GM21423 (cell line): ENCODE results near the gene LRRC4.

Experiments used
- ATAC-seq: cut with Tn5 transposase; IDR thresholded peaks from one replicate; pipeline ENCODE4 v1.9.1; 2021; ENCODE audit warnings: mild to moderate bottlenecking, moderate library complexity; ENCODE audit not compliant: unreplicated experiment

The LRRC4 gene

GRCh38 chr7:128008141-128008540, 23.1 kb downstream of the LRRC4 start:
- no peak for ATAC-seq

GRCh38 chr7:128007303-128007680, 23.9 kb downstream of the LRRC4 start:
- no peak for ATAC-seq

DNA sequence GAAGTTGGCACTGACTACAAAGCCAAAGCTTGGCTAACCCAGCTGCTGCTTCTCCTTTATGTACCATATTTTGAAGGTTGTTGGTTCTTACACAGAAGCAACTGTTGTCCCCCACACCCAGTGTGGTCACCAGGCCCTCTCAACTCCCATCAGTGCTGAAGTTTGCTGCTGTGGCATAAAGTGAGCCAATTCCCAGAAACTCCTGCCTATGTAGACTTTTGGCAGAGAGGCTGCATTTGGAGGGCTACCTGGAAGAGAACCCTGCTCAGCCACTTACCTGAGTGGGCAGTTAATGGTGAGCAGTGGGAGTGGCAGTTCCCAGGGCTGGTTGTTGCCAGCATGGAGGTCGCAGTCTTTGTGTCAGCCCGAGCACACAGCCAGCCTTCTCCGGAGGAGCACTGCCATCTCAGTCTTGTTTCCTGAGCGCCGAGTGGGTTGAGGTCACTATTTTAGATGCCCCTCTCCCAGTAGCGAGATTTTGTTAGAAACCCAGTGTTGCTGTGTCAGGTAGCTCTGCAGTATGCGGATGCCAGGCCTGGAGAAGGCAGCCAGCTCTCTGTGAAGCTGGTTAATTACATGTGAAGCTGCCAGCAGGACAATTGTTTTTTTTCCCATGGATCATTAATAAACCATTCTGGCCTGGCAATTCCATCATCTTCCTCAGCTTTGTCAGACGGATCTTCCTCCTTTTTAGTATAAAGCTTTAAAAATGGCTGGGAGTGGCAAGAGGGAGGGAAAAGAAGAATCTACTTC, 24.5 kb downstream of the LRRC4 start:
- no peak for ATAC-seq

DNA sequence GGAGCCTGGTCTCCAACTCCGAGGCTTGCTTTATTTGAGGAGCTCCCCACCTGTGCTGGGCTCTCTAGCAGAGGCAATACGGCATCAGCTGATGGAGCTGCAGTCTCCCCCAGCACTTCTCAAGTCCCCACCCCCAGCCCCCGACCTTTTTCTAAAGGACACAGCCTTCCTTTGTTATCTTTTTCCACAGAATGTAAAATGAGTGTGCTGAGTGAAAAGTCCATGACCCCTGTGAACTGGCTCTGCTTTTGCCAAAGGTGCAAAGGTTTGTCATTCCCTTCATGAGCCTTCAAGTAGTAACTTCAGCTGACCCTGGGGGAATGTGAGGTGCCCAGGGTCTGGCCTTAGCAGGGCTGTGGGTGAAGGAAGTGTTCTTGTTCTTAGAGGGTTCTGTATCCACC, 25.5 kb downstream of the LRRC4 start:
- ATAC-seq: no peak

DNA sequence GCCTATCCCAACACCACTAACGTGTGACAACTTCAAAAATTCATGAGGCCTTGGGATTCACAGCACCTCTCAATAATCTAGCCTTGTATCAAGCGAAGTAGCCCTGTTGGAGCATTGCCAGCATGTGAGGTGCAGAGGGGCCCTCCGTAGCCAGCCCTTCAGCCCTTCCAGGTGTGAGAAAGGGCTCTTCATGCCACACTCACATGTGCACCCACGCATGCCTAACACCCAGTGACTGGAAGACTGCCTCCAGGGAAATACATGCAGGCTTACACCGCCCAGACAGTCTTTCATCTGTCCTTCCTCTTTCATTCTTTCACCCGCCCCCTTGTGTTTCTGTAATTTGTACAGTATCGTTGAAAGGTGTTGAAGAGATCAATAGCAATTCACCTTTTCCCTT, 26.1 kb downstream of the LRRC4 start:
- no peak for ATAC-seq

DNA sequence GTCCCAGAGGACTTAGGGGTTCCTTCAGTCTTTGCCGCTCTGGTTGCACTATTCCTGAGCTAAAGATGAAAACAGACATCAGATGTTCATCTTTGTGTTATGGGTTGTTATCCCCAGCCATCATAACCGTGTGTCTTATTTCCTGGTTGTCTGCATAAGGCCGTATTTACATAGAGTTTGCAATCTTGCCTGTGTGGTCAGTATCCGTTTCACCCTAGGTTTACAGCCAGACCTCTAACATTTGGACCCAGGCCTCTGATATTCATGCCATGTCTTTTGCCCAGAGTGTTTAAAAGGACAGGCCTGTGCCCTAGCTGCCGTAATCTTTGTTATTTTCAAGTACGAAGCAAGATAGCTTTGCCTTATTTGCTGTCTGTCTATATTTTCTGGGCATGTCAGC, 26.6 kb downstream of the LRRC4 start:
- no peak for ATAC-seq

- ATAC-seq: no peak
These were observed 27.4 kb downstream of the LRRC4 start for GRCh38 chr7:128003787-128004186.

- peak; percentile 65 for ATAC-seq
These were observed 28.1 kb downstream of the LRRC4 start for GRCh38 chr7:128003167-128003566.

DNA sequence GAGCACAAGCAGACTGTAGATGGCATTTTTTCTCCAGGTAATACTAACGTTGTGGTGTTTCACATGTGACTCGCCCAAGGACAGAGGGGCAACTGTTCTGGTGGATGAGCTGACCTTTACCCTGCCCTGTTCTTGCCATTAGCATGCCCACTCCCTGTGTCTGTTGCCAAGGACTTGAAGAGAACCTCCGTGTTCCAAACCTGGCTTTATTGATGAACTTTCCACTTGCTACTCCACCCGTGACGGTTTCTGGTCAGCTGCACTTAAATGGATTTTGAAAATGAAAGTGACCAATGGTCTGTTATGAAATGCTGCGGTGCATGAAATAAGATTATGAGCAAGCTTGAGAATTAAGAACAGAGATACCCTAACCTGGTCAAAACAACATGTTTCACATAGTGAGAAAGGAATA, 30.4 kb downstream of the LRRC4 start:
- peak; percentile 58 for ATAC-seq

GRCh38 chr7:128000048-128000447, 31.2 kb downstream of the LRRC4 start:
- no peak for ATAC-seq

DNA sequence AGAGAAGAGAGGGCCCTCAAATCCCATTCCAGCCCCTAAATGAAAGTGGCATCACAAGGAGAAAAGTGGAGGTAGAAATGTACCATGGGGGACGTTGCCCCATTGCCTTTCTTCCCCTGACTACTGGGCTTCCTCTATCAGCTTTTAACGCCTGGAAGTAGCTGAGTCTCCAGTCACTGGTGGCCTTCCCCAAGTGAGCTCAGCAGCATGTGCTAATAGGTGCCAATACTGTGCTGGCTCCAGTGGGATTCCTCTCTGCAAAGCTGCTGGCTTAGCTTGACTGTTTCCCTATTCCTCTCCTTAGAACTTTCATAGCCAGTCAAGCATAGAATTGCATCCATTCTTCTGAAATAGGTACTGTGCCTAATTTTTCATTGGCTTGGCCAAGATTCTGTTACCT, 32.6 kb downstream of the LRRC4 start:
- no peak for ATAC-seq

DNA sequence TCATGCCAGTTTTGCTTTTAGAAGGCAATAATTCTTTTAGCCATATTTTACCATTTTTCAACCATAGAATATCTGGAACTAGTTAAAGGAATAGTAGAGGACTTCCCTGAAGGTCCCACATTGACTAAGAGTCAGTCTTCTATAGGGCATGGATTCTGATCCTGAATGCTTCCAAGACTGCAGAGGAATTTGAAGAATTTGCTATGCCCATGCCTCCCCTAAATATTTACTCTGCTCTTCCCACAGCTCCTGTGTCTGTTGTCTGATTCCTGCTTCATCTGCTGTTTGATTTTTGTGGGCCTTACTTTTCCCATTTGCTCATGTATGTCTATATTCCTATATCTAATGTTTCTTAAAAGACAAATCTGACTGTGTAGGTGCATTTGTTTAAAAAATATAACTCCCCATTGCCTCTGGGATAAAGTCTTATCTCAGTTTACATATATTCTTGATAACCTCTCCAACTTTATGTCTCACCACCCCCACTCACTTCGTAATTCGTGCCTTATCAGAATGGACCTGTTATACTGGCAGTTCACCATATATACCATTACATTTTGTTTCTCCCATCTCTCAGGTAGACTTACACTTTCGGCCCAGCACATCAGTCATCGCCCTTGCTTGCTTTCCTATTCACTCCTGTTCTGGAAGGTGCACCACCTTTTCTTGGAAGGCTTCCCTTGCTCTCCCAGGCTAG, 33.9 kb downstream of the LRRC4 start:
- ATAC-seq: no peak

- no peak for ATAC-seq
These were observed 34.8 kb downstream of the LRRC4 start for GRCh38 chr7:127996253-127997071.

DNA sequence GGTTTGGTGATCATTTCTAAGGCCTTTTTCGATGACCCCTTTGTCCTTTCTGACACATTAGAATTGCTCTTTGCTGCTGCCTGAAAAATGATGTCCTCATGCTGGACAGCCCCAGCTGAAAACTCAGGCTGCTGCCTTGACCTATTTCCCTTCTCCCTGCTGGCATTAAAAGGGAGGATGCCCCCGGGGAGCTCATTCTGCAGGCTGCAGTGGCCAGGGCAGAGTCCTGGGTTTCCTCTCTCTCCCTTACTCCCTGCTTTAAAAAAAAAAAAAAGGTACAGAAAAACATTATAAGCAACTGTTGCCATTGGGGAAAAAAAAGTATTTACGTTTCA, 35.4 kb downstream of the LRRC4 start:
- ATAC-seq: no peak

- no peak for ATAC-seq
These were observed 35.9 kb downstream of the LRRC4 start for GRCh38 chr7:127995156-127995880.

GRCh38 chr7:127993987-127994386, 37.2 kb downstream of the LRRC4 start:
- no peak for ATAC-seq

- no peak for ATAC-seq
These were observed 37.9 kb downstream of the LRRC4 start for GRCh38 chr7:127993317-127993716.

DNA sequence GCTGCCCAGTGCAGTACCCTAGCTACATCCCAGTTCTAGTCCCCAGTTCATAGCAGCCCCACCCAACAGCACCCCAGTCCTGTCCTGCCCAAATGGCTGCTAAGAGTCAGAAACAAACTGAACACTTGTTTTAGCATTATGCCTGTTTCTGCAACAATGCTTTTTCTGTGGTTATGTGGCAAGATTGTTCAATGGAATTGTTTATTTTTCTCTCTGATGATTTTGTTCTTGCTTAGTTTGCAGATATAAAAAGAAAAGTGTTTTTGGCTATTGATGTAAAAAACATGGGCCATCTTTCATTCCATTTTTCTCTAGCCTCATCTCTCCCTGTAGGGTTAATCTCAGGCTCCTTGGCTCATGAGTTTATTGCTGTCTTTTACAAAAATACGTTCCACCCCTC, 42.5 kb downstream of the LRRC4 start:
- ATAC-seq: no peak

DNA sequence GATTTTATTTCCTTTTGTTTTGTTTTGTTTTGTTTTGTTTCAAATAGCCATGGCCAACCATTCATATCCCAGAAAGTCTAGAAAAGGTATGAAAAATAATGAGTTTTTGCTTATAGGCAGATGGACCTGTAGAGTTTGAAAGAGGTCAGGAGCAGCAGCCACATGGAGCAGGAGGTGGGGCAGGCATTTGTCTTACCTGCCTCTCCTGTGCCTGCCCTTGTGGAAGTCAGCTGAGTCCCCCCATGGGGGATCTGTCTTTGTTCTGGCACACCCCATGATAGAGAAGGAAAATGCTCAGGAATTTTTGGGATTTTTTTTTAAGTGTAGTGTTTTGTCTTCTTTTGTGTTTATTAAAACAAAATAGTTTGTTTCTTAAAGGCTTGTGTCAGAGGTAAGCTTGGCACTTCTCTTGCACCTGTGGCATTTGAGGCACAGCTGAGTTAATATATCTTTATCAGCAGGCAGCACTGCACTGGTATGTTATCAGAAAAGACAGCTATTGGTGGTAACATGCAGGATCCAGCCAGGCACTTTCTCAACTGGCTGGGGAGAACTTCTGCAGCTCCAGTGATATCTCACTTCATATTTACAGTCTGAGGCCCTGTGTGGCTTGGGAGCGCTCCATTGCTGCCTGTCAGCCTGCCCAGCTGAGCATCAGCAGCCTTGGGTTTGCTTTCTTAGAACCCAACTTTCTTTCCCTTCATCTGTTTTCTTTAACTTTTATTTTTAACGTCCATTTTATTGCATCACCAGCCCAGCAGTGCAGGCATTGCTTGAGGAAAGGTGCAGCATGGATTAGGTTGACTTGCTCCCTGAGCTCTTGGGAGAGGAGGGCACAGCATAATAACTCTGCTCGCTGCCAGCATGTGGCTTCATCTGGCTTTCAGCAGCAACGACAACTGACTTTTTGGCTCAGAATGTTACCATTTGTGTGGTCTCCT, 44.4 kb downstream of the LRRC4 start:
- no peak for ATAC-seq

- no peak for ATAC-seq
These were observed 47.4 kb downstream of the LRRC4 start for GRCh38 chr7:127983804-127984332.
